WTC11 (cell line): Measurements from ENCODE around the gene KIAA1586. TPM values are rescaled to one million over a fixed set of nuclear protein-coding genes. Genes with fewer than 3 reads are reported as not detected.

ENCODE experiments used
- ATAC-seq: fragments of 200-7000 bp; cut with Tn5 transposase; 2 replicates; pipeline ENCODE4 v1.10.0; 2021; ENCODE audit warnings: mild to moderate bottlenecking, moderate library complexity
- CTCF ChIA-PET: fragments of 300-600 bp; sonication (Branson Sonifier 250); formaldehyde crosslinking; loops from one replicate; lab custom pipeline; 2021; ENCODE audit warnings: antibody characterized with exemption; lab: Charles Lee
- POLR2A ChIA-PET: fragments of 350-600 bp; sonication (Branson Sonifier 250); formaldehyde crosslinking; loops from one replicate; lab custom pipeline; 2021; ENCODE audit warnings: antibody characterized with exemption; lab: Charles Lee
- DNase-seq: peaks from one replicate; pipeline ENCODE4 v3.0.0; 2021; ENCODE audit warnings: low spot score
- H3K27ac Mint-ChIP-seq: 2 replicates; pipeline ENCODE4 v1.8.0; 2021; ENCODE audit warnings: mixed read lengths
- H3K27me3 Mint-ChIP-seq: 2 replicates; pipeline ENCODE4 v1.8.0; 2021; ENCODE audit warnings: low read depth, mild to moderate bottlenecking, moderate library complexity, mixed read lengths
- H3K36me3 Mint-ChIP-seq: 2 replicates; pipeline ENCODE4 v1.8.0; 2021; ENCODE audit warnings: mixed read lengths
- H3K4me1 Mint-ChIP-seq: 2 replicates; pipeline ENCODE4 v1.8.0; 2022; ENCODE audit warnings: mixed read lengths
- H3K4me3 Mint-ChIP-seq: 2 replicates; pipeline ENCODE4 v1.8.0; 2021; ENCODE audit warnings: mild to moderate bottlenecking, moderate library complexity, mixed read lengths
- H3K9me3 Mint-ChIP-seq: 2 replicates; pipeline ENCODE4 v1.8.0; 2021; ENCODE audit warnings: mixed read lengths
- ETV6 ChIP-seq: sonication (generic); formaldehyde crosslinking; IDR thresholded peaks from 2 replicates; pipeline ENCODE4 v1.8.1; 2022; ENCODE audit warnings: mild to moderate bottlenecking, missing genetic modification reagents
- GABPB1 ChIP-seq: sonication (generic); formaldehyde crosslinking; IDR thresholded peaks from 2 replicates; pipeline ENCODE4 v1.8.1; 2023; ENCODE audit warnings: mild to moderate bottlenecking, missing genetic modification reagents
- JUN ChIP-seq: sonication (generic); formaldehyde crosslinking; IDR thresholded peaks from 2 replicates; pipeline ENCODE4 v1.8.0; 2023; ENCODE audit warnings: mild to moderate bottlenecking, missing genetic modification reagents
- PRRX2 ChIP-seq: fragments of 250-450 bp; sonication (Bioruptor Pico); IDR thresholded peaks from 2 replicates; pipeline ENCODE4 v1.8.0; 2021; ENCODE audit warnings: mild to moderate bottlenecking
- SMAD3 ChIP-seq: sonication (generic); formaldehyde crosslinking; IDR thresholded peaks from 2 replicates; pipeline ENCODE4 v1.8.0; 2022; ENCODE audit warnings: missing genetic modification reagents, mild to moderate bottlenecking, borderline replicate concordance
- SMAD4 ChIP-seq: sonication (generic); formaldehyde crosslinking; IDR thresholded peaks from 2 replicates; pipeline ENCODE4 v1.8.0; 2022; ENCODE audit warnings: mild to moderate bottlenecking, missing genetic modification reagents
- ZNF219 ChIP-seq: sonication (generic); formaldehyde crosslinking; IDR thresholded peaks from 2 replicates; pipeline ENCODE4 v1.8.0; 2023; ENCODE audit warnings: missing genetic modification reagents, mild to moderate bottlenecking, borderline replicate concordance
- ZNF416 ChIP-seq: fragments of 250-450 bp; sonication (Bioruptor Pico); IDR thresholded peaks from 2 replicates; pipeline ENCODE4 v1.9.0; 2021; ENCODE audit warnings: mild to moderate bottlenecking, inconsistent platforms
- total RNA-seq: library from RNA; stranded (reverse); gene quantifications from 3 replicates; pipeline ENCODE4 v1.2.3, GENCODE V29; 2021
- TF ChIP-seq, protein P1 (sequence below): sonication (generic); formaldehyde crosslinking; IDR thresholded peaks from 2 replicates; pipeline ENCODE4 v1.8.1; 2022; ENCODE audit warnings: low read depth, missing genetic modification reagents, borderline replicate concordance
- TF ChIP-seq, protein P2 (sequence below): sonication (generic); formaldehyde crosslinking; conservative IDR thresholded peaks from 2 replicates; pipeline ENCODE4 v1.8.1; 2023; ENCODE audit warnings: mild to moderate bottlenecking, low read depth, missing genetic modification reagents, moderate library complexity
- TF ChIP-seq, protein P3 (sequence below): fragments of 250-450 bp; sonication (Bioruptor Pico); IDR thresholded peaks from 2 replicates; pipeline ENCODE4 v2.1.2; 2022; ENCODE audit warnings: mild to moderate bottlenecking, moderate library complexity
- TF ChIP-seq, protein P4 (sequence below): sonication (generic); formaldehyde crosslinking; IDR thresholded peaks from 2 replicates; pipeline ENCODE4 v1.8.0; 2022; ENCODE audit warnings: missing genetic modification reagents
- TF ChIP-seq, protein P5 (sequence below): sonication (generic); formaldehyde crosslinking; IDR thresholded peaks from 2 replicates; pipeline ENCODE4 v1.8.0; 2022; ENCODE audit warnings: mild to moderate bottlenecking, missing genetic modification reagents

KIAA1586 gene
- total RNA-seq, 1 experiment from 2014 or later: 17.2 TPM

DNA sequence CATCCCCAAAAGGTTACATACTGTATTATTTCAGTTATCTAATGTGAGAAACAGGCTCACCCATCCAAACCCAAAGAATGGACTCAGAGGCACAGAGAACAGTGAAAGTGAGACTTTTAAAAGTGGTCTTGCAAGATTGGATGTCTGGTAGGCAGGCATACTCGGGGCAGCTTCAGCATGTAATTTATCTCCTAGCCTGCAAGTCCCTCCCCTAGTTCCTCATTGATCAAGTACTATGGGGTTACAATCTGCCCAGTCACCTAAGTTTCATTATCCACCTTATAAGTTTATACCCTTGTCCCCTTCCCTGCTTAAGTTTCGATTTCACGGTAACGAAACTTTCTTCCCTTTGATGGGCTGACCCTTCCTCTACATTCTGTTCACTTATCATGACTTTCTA is 22.7 kb downstream of the KIAA1586 start:
- no peak for ATAC-seq

DNA sequence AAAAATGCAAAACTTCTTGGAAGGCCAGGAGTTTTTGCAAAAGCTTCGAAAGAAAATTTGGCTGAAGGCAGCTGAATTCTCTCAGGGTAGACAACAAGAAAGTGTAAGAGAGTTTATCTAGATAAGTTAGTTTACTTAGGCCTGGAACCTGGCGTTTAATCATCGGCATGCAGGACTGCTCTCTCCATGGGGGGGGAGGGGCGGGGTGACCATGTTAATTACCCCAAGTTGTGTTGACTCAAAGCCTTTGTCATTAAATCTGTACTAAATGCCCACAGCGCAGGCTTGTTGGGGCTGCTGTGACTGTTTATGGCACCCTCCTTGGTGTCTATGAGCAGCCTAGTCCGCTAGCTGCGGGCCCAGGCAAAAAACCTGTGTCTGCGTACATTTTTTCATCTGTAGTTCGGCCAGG is 23.4 kb downstream of the KIAA1586 start:
- Mint-ChIP-seq H3K9me3 (peaks cover 6% of the 10 kb centered on the region), H3K27ac (no peak overlapping the region), H3K4me3 (0 out of 2 replicates have a peak overlapping the region, but pooled peaks have one; percentile 13), H3K4me1 (peaks cover 33% of the 10 kb centered on the region), H3K36me3 (no peaks in the 10 kb centered on the region; the same call in 1 of the 2 replicates), H3K27me3 (peaks cover 92% of the 10 kb centered on the region)
- ATAC-seq (peak; percentile 76), DNase-seq (peak; percentile 21)
- TF ChIP-seq SMAD4: no peak
- TF ChIP-seq, protein P1, sequence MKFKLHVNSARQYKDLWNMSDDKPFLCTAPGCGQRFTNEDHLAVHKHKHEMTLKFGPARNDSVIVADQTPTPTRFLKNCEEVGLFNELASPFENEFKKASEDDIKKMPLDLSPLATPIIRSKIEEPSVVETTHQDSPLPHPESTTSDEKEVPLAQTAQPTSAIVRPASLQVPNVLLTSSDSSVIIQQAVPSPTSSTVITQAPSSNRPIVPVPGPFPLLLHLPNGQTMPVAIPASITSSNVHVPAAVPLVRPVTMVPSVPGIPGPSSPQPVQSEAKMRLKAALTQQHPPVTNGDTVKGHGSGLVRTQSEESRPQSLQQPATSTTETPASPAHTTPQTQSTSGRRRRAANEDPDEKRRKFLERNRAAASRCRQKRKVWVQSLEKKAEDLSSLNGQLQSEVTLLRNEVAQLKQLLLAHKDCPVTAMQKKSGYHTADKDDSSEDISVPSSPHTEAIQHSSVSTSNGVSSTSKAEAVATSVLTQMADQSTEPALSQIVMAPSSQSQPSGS: no peak
- no peak for TF ChIP-seq JUN
- no peak for TF ChIP-seq ZNF416 (CRISPR knock-in tag)
- TF ChIP-seq ZNF219 (CRISPR knock-in tag): no peak
- no peak for TF ChIP-seq SMAD3 (CRISPR knock-in tag)
- TF ChIP-seq GABPB1 (CRISPR knock-in tag): no peak
- TF ChIP-seq, protein P2, sequence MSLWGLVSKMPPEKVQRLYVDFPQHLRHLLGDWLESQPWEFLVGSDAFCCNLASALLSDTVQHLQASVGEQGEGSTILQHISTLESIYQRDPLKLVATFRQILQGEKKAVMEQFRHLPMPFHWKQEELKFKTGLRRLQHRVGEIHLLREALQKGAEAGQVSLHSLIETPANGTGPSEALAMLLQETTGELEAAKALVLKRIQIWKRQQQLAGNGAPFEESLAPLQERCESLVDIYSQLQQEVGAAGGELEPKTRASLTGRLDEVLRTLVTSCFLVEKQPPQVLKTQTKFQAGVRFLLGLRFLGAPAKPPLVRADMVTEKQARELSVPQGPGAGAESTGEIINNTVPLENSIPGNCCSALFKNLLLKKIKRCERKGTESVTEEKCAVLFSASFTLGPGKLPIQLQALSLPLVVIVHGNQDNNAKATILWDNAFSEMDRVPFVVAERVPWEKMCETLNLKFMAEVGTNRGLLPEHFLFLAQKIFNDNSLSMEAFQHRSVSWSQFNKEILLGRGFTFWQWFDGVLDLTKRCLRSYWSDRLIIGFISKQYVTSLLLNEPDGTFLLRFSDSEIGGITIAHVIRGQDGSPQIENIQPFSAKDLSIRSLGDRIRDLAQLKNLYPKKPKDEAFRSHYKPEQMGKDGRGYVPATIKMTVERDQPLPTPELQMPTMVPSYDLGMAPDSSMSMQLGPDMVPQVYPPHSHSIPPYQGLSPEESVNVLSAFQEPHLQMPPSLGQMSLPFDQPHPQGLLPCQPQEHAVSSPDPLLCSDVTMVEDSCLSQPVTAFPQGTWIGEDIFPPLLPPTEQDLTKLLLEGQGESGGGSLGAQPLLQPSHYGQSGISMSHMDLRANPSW (CRISPR knock-in tag): no peak
- TF ChIP-seq, protein P3, sequence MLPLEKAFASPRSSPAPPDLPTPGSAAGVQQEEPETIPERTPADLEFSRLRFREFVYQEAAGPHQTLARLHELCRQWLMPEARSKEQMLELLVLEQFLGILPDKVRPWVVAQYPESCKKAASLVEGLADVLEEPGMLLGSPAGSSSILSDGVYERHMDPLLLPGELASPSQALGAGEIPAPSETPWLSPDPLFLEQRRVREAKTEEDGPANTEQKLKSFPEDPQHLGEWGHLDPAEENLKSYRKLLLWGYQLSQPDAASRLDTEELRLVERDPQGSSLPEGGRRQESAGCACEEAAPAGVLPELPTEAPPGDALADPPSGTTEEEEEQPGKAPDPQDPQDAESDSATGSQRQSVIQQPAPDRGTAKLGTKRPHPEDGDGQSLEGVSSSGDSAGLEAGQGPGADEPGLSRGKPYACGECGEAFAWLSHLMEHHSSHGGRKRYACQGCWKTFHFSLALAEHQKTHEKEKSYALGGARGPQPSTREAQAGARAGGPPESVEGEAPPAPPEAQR (CRISPR knock-in tag): no peak
- TF ChIP-seq ETV6 (CRISPR knock-in tag): no peak
- TF ChIP-seq PRRX2 (CRISPR knock-in tag): no peak
- POLR2A ChIA-PET: no interaction called here
- CTCF ChIA-PET: interaction anchor here (0.6 kb wide), 1 partner anchor 120 kb away, joined by 5 read pairs; no protein-coding TSS in a partner anchor

More for the DNA sequence above, 22.7 kb downstream of the KIAA1586 start:
- H3K9me3 Mint-ChIP-seq: peaks cover 5% of the 10 kb centered on the region
- no peak for DNase-seq
- H3K4me3 Mint-ChIP-seq: no peak overlapping the region; the same call in 1 of the 2 replicates
- POLR2A ChIA-PET: no interaction called here
- no peak overlapping the region for H3K27ac Mint-ChIP-seq
- peaks cover 33% of the 10 kb centered on the region for H3K4me1 Mint-ChIP-seq
- no peak for TF ChIP-seq ZNF219 (CRISPR knock-in tag)
- TF ChIP-seq, protein P4, sequence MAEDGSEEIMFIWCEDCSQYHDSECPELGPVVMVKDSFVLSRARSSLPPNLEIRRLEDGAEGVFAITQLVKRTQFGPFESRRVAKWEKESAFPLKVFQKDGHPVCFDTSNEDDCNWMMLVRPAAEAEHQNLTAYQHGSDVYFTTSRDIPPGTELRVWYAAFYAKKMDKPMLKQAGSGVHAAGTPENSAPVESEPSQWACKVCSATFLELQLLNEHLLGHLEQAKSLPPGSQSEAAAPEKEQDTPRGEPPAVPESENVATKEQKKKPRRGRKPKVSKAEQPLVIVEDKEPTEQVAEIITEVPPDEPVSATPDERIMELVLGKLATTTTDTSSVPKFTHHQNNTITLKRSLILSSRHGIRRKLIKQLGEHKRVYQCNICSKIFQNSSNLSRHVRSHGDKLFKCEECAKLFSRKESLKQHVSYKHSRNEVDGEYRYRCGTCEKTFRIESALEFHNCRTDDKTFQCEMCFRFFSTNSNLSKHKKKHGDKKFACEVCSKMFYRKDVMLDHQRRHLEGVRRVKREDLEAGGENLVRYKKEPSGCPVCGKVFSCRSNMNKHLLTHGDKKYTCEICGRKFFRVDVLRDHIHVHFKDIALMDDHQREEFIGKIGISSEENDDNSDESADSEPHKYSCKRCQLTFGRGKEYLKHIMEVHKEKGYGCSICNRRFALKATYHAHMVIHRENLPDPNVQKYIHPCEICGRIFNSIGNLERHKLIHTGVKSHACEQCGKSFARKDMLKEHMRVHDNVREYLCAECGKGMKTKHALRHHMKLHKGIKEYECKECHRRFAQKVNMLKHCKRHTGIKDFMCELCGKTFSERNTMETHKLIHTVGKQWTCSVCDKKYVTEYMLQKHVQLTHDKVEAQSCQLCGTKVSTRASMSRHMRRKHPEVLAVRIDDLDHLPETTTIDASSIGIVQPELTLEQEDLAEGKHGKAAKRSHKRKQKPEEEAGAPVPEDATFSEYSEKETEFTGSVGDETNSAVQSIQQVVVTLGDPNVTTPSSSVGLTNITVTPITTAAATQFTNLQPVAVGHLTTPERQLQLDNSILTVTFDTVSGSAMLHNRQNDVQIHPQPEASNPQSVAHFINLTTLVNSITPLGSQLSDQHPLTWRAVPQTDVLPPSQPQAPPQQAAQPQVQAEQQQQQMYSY: no peak
- TF ChIP-seq, protein P5, sequence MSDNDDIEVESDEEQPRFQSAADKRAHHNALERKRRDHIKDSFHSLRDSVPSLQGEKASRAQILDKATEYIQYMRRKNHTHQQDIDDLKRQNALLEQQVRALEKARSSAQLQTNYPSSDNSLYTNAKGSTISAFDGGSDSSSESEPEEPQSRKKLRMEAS (CRISPR knock-in tag): no peak
- TF ChIP-seq, all 79 proteins: peak for 0
- peaks cover 85% of the 10 kb centered on the region for H3K27me3 Mint-ChIP-seq
- no peaks in the 10 kb centered on the region; the same call in 1 of the 2 replicates for H3K36me3 Mint-ChIP-seq
- CTCF ChIA-PET: interaction anchor here (0.6 kb wide), 1 partner anchor 121 kb away, joined by 5 read pairs; no protein-coding TSS in a partner anchor
